ENCODE measurements around the gene PMPCB.

The PMPCB gene

DNA sequence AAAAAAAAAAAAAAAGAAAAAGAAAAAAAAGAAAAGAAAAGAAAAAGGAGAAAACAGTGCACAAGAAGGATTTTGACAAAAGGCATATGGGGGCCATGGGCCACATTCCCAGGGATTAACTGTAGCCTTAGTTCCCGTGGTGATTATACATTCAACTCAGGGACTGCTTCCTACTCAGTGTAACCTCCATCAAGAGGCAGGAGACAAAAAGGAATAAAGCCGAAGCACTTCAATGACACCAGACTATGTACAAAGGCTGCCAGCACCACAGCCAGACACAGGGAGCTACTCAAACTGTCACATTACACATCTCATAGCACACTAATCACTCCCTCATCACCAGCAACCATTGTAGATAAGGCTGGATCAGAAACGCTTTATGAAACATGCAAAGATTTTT lies 5.1 kb upstream of the PMPCB start:
- TF ChIP-seq, protein P1, sequence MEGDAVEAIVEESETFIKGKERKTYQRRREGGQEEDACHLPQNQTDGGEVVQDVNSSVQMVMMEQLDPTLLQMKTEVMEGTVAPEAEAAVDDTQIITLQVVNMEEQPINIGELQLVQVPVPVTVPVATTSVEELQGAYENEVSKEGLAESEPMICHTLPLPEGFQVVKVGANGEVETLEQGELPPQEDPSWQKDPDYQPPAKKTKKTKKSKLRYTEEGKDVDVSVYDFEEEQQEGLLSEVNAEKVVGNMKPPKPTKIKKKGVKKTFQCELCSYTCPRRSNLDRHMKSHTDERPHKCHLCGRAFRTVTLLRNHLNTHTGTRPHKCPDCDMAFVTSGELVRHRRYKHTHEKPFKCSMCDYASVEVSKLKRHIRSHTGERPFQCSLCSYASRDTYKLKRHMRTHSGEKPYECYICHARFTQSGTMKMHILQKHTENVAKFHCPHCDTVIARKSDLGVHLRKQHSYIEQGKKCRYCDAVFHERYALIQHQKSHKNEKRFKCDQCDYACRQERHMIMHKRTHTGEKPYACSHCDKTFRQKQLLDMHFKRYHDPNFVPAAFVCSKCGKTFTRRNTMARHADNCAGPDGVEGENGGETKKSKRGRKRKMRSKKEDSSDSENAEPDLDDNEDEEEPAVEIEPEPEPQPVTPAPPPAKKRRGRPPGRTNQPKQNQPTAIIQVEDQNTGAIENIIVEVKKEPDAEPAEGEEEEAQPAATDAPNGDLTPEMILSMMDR (IDR thresholded peaks at IDR 0.05; ENCODE audit: insufficient read depth, low read depth, low read length, missing control alignments): no peak
- DNase-seq (ENCODE audit: low read depth): no peak
- H3K4me3 ChIP-seq (ENCODE audit: low read depth, low read length): no peak overlapping the region

DNA sequence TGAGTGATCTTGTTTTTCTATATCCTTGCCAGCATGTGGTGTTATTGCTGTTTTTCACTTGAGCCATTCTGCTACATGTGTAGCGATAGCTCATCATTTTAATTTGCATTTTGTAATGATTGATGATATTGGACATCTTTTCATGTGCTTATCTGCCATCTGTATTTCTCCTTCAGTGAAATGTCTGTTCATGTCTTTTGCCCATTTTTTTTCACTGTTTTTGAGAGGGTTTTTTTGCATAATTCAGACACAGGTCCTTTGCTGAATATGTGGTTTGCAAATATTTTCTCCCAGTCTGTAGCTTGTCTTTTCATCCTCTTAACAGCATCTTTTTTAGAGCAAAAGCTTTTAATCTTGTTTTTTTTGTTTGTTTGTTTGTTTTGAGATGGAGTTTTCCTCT lies 3.7 kb upstream of the PMPCB start:
- no peak for DNase-seq (ENCODE audit: low read depth)

DNA sequence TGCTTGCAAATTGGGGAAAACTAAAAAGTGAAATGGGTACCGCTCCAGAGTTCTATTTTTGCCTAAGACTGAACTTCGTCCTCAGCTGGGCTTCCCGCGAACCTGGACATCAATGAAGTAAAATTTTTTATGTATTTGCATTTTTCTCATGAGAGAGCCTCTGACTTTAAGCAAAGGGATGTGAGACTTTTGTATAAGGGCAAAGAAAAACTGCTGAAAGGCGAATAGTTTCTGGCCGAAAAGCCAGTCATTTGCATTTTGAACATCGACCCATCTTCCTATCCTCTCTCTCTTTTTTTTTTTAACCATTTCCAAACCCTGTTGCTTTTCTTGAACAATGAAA lies 573 bp downstream of the PMPCB start:
- peak overlapping the region; percentile 78 for H3K4me3 ChIP-seq (ENCODE audit: low read depth, low read length)
- DNase-seq (ENCODE audit: low read depth): no peak
- TF ChIP-seq, protein P1 (IDR thresholded peaks at IDR 0.05; ENCODE audit: insufficient read depth, low read depth, low read length, missing control alignments): no peak

More for the DNA sequence above, 3.7 kb upstream of the PMPCB start:
- H3K4me3 ChIP-seq (ENCODE audit: low read depth, low read length): no peak overlapping the region
- TF ChIP-seq, protein P1 (IDR thresholded peaks at IDR 0.05; ENCODE audit: insufficient read depth, low read depth, low read length, missing control alignments): no peak

DNA sequence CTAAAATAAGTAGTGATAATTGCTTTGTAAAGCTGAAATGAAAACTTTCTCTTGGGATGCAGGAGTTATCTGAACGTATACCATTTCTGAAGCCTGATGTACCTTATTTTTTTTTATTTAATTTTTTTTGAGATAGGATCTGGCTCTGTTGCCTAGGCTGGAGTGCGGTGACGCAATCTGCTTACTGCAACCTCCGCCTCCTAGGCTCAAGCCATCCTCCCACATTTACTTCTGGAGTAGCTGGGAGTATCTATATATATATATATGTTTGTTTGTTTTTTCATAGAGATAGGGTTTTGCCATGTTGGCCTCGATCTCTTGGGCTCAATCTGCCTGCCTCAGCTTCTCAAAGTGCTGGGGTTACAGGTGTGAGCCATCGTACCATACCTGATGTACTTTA lies 2.4 kb downstream of the PMPCB start:
- TF ChIP-seq, protein P1 (IDR thresholded peaks at IDR 0.05; ENCODE audit: insufficient read depth, low read depth, low read length, missing control alignments): no peak
- no peak overlapping the region for H3K4me3 ChIP-seq (ENCODE audit: low read depth, low read length)
- DNase-seq (ENCODE audit: low read depth): no peak

DNA sequence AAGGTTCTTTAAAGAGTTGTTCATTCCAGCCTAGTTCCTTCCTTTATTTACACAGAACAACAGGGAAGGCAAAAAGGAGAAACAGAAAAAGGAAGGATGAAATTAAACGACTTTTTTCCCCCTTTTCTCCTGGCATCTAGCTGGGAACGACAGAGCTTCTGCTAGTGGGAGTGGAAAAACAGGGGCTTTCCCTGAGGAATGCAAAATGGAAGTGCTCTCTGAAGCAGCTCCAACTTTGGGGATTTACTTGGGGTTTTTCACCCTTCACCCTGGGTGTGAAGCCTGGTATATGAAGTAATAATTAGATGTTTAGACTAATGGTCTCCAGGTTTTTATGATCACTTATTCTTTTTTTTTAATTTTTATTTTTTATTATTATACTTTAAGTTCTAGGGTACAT lies 4.2 kb downstream of the PMPCB start:
- no peak overlapping the region for H3K4me3 ChIP-seq (ENCODE audit: low read depth, low read length)
- TF ChIP-seq, protein P1 (IDR thresholded peaks at IDR 0.05; ENCODE audit: insufficient read depth, low read depth, low read length, missing control alignments): no peak
- DNase-seq (ENCODE audit: low read depth): no peak

DNA sequence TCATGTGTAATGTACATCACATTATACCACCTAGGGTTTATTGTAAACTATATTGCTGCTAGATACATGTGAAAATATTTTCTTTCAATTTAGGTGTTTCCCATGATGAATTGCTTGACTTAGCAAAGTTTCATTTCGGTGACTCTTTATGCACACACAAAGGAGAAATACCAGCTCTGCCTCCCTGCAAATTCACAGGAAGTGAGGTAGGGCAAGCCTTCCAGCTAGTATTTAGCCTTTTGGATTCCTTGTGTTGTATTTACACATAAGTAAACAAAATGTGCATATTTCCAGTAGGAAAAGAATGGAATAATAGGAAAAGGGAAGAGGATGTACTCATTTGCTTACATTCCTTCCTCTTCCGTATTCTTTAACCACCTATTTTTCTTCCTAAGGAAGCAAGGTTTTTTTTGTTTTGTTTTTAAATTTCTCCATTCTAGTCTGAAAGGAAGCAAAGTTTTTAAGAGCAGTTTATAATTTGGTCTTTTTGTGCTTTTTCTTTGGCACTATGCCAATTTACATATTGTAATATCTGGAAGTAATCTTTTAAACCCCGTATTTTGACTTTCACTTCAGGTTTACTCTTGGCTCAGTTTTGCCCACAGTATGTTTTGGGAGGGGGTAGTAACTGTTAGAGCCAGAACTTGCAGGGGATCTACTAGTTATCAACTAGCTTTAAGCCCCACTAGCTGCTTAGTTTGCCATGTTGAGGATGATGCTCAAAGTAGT lies 10.4 kb downstream of the PMPCB start:
- TF ChIP-seq, protein P1 (IDR thresholded peaks at IDR 0.05; ENCODE audit: insufficient read depth, low read depth, low read length, missing control alignments): no peak
- DNase-seq (ENCODE audit: low read depth): peak; percentile 24
- no peak overlapping the region for H3K4me3 ChIP-seq (ENCODE audit: low read depth, low read length)

DNA sequence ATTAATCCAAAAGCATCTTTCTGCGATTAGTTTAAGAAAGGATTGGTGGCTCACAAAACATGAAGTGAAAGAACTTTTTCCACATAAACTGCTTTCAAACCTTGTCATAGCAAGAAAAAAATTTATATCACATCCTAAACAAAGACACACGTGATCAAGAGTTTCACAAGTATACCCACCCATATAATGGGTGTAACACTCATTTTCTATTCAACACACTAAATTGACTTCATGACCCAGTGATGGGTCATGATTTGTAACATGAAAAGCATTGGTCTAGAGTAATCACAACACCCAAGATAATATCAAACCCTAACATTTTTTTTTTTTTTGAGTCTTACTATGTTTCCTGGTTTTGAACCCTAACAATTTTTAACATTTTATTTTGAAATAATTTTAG lies 17.6 kb downstream of the PMPCB start:
- TF ChIP-seq, protein P1 (IDR thresholded peaks at IDR 0.05; ENCODE audit: insufficient read depth, low read depth, low read length, missing control alignments): no peak
- no peak overlapping the region for H3K4me3 ChIP-seq (ENCODE audit: low read depth, low read length)
- no peak for DNase-seq (ENCODE audit: low read depth)

All from GM12865 (cell line).